Osteoblast (primary cell): ENCODE results near the gene MAFB. TPM values are rescaled to one million over a fixed set of nuclear protein-coding genes. Genes with fewer than 3 reads are reported as not detected.

Experiments used
- DNase-seq: peaks from one replicate; pipeline ENCODE4 v3.0.0; 2011; ENCODE audit warnings: low spot score, mixed read lengths; ENCODE audit not compliant: insufficient read length; ENCODE audit errors: missing footprints
- H2AFZ ChIP-seq: 2 replicates; pipeline ENCODE4 v1.6.0; 2011; ENCODE audit warnings: mild to moderate bottlenecking, low read length
- H3K27ac ChIP-seq: 2 replicates; pipeline ENCODE4 v1.5.1; 2011; ENCODE audit warnings: mild to moderate bottlenecking, low read depth, low read length, moderate library complexity
- H3K27me3 ChIP-seq: 2 replicates; pipeline ENCODE4 v1.6.0; 2012; ENCODE audit warnings: mild to moderate bottlenecking, control low read depth, inconsistent platforms, low read length, moderate library complexity; ENCODE audit not compliant: insufficient read depth
- H3K36me3 ChIP-seq: 2 replicates; pipeline ENCODE4 v1.5.1; 2011; ENCODE audit warnings: mild to moderate bottlenecking, low read length, control low read depth, moderate library complexity; ENCODE audit not compliant: insufficient read depth
- H3K4me1 ChIP-seq: 2 replicates; pipeline ENCODE4 v1.5.1; 2011; ENCODE audit warnings: mild to moderate bottlenecking, low read length, control low read depth, moderate library complexity; ENCODE audit not compliant: insufficient read depth
- H3K4me2 ChIP-seq: 2 replicates; pipeline ENCODE4 v1.6.0; 2011; ENCODE audit warnings: mild to moderate bottlenecking, low read length; ENCODE audit not compliant: insufficient read depth
- H3K4me3 ChIP-seq: fragments of 200-600 bp; sonication (generic); 3 replicates; pipeline ENCODE4 v1.5.1; 2012; ENCODE audit warnings: mild to moderate bottlenecking, low read length, inconsistent platforms; ENCODE audit not compliant: insufficient read depth
- H3K79me2 ChIP-seq: 2 replicates; pipeline ENCODE4 v1.6.0; 2012; ENCODE audit warnings: mild to moderate bottlenecking, low read length, control low read depth, inconsistent platforms; ENCODE audit not compliant: insufficient read depth
- H3K9me3 ChIP-seq: 2 replicates; pipeline ENCODE4 v1.5.1; 2011; ENCODE audit warnings: low read depth, low read length, control low read depth
- H4K20me1 ChIP-seq: 2 replicates; pipeline ENCODE4 v1.6.0; 2012; ENCODE audit warnings: mild to moderate bottlenecking, low read length, control low read depth; ENCODE audit not compliant: insufficient read depth
- total RNA-seq: library from RNA; depleted of rRNA; stranded (reverse); fragments of >200 nt; gene quantifications from 2 replicates; pipeline ENCODE4 v1.2.3, GENCODE V29; 2012
- TF ChIP-seq, protein P1 (sequence below): IDR thresholded peaks from 2 replicates; pipeline ENCODE4 v1.5.1; 2011; ENCODE audit warnings: mild to moderate bottlenecking, low read depth, low read length, moderate library complexity; ENCODE audit errors: extremely low read depth

Gene MAFB
- total RNA-seq, 1 donor, result 12.7 TPM

DNA sequence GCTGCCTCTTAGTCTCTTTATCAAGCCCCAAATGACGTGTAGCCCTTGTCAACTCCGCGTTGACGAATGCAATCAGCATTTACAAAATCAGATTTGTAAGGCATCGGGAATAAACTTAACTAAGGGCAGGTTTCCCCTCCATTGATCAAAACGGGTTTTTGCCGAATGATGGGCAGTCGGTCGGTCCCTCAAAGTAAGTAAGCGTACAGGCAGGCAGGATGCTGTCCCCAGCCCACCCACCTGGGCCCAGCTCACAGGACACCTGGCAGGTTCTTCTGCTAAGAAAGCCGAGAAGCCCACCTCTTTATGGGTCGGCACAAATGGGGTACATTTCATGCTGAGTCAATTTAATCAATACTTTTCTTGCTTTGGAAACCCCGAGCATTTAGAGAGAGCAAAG, 22.0 kb upstream of the MAFB start:
- TF ChIP-seq, protein P1, sequence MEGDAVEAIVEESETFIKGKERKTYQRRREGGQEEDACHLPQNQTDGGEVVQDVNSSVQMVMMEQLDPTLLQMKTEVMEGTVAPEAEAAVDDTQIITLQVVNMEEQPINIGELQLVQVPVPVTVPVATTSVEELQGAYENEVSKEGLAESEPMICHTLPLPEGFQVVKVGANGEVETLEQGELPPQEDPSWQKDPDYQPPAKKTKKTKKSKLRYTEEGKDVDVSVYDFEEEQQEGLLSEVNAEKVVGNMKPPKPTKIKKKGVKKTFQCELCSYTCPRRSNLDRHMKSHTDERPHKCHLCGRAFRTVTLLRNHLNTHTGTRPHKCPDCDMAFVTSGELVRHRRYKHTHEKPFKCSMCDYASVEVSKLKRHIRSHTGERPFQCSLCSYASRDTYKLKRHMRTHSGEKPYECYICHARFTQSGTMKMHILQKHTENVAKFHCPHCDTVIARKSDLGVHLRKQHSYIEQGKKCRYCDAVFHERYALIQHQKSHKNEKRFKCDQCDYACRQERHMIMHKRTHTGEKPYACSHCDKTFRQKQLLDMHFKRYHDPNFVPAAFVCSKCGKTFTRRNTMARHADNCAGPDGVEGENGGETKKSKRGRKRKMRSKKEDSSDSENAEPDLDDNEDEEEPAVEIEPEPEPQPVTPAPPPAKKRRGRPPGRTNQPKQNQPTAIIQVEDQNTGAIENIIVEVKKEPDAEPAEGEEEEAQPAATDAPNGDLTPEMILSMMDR, result no peak
- Histone ChIP-seq H3K27me3 (peaks cover 13% of the 10 kb centered on the region), H3K9me3 (no peaks in the 10 kb centered on the region), H3K36me3 (no peaks in the 10 kb centered on the region), H2AFZ (no peak overlapping the region), H3K4me3 (no peak overlapping the region), H3K27ac (no peak overlapping the region), H3K79me2 (no peaks in the 10 kb centered on the region), H3K4me2 (no peak overlapping the region), H3K4me1 (no peaks in the 10 kb centered on the region), H4K20me1 (no peaks in the 10 kb centered on the region)
- no peak for DNase-seq

DNA sequence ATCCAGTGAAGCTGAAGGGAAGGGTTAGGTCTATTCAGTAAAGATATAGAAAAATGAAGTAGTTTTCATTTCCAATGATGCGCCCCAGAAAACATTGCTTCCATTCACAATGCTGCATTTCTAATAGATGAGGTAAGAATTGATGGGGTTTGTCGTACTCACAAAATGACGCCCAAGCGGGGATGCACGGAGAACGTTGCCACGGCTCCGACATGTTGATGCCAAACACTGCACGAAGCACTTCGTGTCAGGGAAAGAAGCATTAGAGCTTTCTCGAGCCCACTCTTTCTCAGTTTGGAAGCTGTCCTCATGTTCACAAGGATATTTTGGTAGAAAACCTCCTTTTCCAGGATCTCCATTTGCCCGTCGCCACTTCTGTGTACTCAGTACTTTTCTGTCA, 21.6 kb upstream of the MAFB start:
- no peaks in the 10 kb centered on the region for H4K20me1 ChIP-seq
- peaks cover 13% of the 10 kb centered on the region for H3K27me3 ChIP-seq
- no peaks in the 10 kb centered on the region for H3K79me2 ChIP-seq
- H3K9me3 ChIP-seq, result no peaks in the 10 kb centered on the region
- TF ChIP-seq, protein P1, result no peak
- no peak overlapping the region for H3K4me3 ChIP-seq
- H2AFZ ChIP-seq, result no peak overlapping the region
- no peak for DNase-seq
- H3K36me3 ChIP-seq, result no peaks in the 10 kb centered on the region
- H3K4me2 ChIP-seq, result no peak overlapping the region
- no peaks in the 10 kb centered on the region for H3K4me1 ChIP-seq
- H3K27ac ChIP-seq, result no peak overlapping the region

DNA sequence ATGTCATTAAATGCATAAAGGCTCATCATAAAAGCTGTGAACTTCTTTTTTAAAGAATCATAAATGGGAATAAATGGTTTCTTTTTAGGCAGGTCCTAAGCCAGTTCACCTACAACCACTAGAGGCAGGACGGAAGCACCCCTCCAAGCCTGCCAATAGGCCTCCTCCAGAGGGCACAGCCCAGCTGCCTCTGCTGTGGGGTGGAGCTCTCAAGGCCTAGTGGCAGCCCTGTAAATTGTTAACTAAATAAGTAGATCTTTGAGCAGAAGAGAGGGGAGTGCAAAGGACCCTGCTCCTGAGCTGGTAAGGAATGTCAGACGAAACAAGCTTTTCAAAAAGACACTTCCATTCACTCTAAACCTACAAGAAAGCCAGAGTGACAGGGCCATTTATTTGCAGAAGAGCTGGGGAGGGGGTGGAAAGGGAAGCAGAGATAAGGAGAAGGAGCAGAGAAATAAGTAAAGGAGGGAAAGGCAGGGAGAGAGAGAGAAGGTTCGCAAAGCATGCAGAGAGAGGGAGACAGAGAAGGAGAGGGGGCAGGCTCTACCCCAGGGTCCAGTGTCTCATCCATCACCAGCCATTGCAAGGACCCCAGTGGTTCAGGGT, 18.0 kb upstream of the MAFB start:
- no peaks in the 10 kb centered on the region for H4K20me1 ChIP-seq
- H3K4me1 ChIP-seq, result no peaks in the 10 kb centered on the region
- no peak overlapping the region for H3K4me2 ChIP-seq
- H3K36me3 ChIP-seq, result no peaks in the 10 kb centered on the region
- TF ChIP-seq, protein P1, result no peak
- no peak overlapping the region for H3K4me3 ChIP-seq
- H3K9me3 ChIP-seq, result no peaks in the 10 kb centered on the region
- H3K27me3 ChIP-seq, result peaks cover 13% of the 10 kb centered on the region
- no peak overlapping the region for H3K27ac ChIP-seq
- DNase-seq, result no peak
- H2AFZ ChIP-seq, result no peak overlapping the region
- no peaks in the 10 kb centered on the region for H3K79me2 ChIP-seq

DNA sequence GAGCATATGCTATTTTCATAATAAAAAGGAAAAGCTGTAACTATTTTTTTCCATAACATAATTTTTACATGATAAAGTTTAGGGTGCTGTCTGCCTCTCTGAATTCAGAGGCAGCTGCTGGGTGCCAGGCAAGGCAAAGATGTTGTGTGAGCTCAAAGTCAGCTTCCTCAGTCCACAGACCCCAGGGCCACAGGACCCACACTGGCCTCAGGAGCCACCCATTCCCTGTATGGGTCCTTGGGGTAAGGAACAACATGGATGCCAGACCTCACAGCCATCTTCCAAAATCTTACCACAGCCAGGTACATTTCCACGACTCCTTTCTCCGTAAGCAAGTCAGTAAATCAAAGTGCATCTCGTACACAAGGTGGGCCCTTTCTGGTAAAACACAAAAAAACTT, 16.4 kb upstream of the MAFB start:
- TF ChIP-seq, protein P1, result no peak
- no peak overlapping the region for H3K27ac ChIP-seq

More for the DNA sequence above, 16.4 kb upstream of the MAFB start:
- no peaks in the 10 kb centered on the region for H3K9me3 ChIP-seq
- DNase-seq, result no peak
- no peaks in the 10 kb centered on the region for H3K79me2 ChIP-seq
- H3K27me3 ChIP-seq, result peaks cover 6% of the 10 kb centered on the region
- no peaks in the 10 kb centered on the region for H3K4me1 ChIP-seq
- no peaks in the 10 kb centered on the region for H3K36me3 ChIP-seq
- no peak overlapping the region for H2AFZ ChIP-seq
- H4K20me1 ChIP-seq, result no peaks in the 10 kb centered on the region
- no peak overlapping the region for H3K4me2 ChIP-seq
- H3K4me3 ChIP-seq, result no peak overlapping the region
